Measurements from ENCODE around the gene SERAC1.
A peak's percentile ranks its signal among the peaks of the same experiment; 100 is the strongest.

Gene SERAC1

DNA sequence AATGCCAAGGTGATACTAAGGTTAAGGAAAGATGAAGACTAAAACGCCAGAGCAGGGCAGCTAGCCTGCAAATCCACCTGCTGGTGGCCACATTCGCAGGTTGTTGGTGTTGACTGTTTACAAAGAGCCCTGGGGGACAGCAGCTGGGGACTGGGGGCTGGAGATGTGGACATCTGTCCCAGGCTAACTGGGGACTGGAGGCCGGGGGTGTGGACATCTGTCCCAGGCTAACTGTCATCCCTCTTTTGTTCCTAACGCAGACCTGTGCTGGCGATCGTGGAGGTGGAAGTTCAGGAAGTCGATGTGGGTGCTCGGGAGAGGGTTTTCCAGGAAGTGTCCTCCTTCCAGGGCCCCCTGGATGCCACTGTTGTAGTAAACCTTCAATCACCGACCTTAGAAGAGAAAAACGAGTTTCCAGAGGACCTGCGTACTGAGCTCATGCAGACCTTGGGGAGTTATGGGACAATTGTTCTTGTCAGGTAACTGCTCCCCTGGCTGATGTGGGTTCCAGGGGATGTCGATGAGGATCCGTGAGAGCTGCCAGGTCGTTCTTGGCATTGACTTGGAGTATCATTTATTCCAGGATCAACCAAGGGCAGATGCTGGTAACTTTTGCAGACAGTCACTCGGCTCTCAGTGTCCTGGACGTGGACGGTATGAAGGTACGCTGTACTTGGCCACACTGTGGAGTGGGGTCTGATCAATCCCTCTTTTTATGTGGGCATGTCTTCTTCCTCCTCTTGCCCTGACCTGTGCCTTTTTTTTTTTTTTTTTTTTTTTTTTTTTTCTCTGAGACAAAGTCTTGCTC is 87.0 kb downstream of the SERAC1 start:
- no peak for DNase-seq (ENCODE audit: low read depth in 4 of 4, low spot score in 1 of 4)

DNA sequence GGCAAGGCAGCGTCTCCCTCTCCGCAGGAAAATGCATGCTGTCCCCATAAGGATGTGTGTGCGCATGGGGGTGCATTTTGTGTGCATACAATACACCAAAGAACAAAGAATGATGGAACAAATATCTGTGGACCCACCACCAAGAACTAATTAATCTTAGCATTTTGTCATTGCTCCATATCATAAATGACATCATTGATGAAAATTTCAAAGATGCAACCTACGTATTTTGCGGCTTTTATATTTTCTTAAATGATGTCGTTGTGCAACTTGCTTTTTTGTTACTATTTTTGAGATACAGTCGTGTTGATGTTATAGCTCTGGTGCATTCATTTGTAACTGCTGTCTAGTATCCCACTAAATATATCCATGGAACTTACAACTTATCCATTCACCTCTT is 89.7 kb downstream of the SERAC1 start:
- DNase-seq (ENCODE audit: low read depth in 4 of 4, low spot score in 1 of 4): no peak

DNA sequence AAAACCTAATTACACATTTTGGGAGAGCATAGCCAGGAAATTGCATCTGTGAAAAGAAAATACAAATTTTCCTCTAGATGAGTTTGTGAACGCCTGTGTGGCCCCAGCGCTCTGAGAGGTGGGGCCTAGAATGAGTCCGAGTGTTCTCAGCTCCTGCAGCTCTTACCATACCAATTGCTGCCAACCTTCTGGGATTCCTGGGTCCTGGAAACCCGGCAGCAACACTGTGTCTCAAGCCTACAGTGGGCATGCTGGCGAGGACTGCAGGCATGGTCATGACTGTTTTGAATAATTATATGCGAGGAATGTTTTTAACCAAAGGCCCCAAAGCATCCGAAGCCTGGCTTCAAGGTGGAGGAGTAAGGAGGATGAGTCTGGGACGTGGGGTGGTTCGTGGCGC is 90.4 kb downstream of the SERAC1 start:
- DNase-seq (ENCODE audit: low read depth in 4 of 4, low spot score in 1 of 4): no peak

DNA sequence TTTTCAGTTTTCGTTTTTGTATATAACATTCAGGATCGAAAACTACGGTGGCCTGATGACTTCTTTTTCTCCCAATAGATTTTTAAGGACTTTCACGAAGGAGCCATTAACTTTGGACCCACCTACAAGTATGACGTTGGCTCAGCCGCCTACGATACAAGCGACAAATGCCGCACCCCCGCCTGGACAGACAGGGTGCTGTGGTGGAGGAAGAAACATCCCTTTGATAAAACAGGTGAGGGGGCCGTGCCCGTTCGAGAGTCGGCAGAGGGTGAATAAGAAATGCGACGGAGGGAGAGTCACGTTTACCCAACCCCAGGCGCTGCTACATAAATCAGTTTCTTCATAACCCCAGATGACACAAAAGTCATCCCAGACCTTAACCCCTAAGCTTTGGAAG is 91.5 kb downstream of the SERAC1 start:
- DNase-seq (ENCODE audit: low read depth in 4 of 4, low spot score in 1 of 4): no peak

DNA sequence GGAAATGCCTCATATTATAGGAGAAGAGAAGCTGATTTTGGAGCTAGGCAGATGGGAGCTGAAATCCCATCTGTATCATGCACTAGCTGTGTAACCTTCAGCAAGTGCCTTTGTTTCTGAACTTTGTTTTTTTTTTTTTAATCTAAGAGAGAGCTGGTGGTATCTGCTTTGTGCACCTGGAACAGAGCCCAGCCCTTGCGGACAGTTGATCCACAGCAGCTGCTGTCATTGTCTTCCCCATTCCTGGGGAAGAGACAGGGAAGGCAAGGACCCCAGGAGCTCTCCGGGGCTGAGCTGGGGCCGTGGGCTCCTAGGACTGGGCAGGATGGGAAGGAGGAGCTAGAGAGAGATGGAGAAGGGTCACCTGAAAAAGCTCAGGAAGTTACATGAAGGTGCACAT is 94.3 kb downstream of the SERAC1 start:
- DNase-seq (ENCODE audit: low read depth in 4 of 4, low spot score in 1 of 4): no peak

DNA sequence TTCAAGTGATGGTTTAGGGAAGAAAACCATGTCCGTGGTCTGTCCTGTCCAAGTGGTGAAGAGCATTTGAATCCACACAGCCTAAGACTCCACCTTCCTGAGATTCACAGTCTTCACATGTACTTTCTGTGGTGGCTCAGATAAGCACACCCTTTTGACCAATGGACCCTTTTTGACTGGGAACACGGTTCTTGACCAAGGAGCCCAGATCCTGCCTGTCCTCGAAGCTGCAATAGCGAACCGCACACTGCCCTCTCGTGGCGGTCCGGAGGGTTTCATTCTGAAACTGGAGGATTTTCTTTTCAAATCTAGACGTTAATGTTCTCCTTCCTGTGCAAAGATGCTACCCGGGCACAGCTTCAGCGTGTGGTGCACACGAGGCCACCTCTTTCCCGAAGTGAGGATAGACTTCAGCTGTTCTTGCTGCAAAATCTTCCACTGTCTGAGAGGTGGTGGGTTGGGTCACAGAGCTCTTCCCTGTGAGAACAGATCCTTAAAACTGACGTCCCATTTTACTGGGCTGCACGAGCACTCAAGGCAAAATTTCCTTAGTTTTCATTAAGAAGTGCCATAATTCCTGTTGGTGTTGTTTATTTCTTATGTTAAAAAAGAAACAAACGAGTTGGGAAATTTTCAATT is 95.9 kb downstream of the SERAC1 start:
- DNase-seq (ENCODE audit: low read depth in 4 of 4, low spot score in 1 of 4): peak; percentile 48 to 56 (median 50)

DNA sequence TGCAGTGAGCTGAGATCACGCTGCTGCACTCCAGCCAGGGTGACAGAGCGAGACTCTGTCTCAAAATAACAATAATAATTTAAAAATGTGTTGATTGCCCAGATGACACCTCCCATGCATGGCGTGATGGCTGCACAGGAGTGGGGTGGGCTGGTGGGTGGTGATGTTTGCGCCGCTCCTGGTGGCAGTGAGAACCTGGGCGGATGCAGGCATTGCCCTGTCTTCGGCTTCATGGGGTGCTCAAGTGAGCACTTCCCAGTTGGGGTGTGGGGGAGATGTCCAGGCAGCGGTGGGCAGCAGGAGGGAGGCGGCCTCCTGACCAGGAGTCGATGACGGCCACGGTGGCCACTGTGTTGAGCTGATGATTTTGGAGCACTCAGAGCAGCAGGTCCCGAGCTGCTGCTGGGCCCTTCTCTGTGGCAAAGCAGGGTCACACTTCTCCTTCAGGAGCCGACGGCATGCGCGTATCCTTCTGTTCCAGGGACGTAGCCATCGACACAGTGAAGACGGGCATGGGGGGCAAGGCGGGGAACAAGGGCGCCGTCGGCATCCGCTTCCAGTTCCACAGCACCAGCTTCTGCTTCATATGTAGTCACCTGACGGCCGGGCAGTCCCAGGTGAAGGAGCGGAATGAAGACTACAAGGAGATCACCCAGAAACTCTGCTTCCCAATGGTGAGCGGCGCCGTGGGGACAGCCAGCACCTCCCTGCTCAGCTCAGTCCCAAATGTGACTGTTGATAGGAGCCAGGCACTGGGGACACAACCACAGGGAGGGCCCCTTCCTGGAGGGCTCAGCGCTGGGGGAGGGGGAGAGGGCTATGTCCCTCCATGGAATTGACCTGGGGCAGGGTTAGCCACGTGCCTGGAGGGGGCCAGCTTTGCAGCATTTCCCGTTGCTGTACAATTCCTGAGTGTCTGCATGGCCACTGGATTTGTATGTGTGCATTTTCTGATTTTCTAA is 96.7 kb downstream of the SERAC1 start:
- DNase-seq (ENCODE audit: low read depth in 4 of 4, low spot score in 1 of 4): no peak

DNA sequence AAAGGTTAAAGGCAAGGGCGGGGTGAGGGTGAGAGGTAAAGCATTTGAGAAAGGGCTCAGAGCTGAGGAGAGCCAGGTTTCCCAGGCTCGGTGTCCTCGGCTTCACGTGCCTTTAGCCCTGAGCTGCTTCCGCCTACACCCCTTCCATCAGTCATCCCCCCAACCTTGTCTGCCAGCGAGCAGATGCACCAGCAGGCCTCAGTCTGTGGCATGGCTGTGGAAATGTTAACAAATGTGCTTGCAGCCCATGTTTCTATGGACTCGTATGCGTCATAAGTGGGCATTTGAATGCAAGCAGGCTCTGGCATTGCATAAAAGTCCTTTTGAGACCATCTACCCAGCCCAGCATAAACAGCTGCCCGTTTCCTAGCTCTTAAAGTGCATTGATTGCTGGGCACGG is 97.5 kb downstream of the SERAC1 start:
- no peak for DNase-seq (ENCODE audit: low read depth in 4 of 4, low spot score in 1 of 4)

DNA sequence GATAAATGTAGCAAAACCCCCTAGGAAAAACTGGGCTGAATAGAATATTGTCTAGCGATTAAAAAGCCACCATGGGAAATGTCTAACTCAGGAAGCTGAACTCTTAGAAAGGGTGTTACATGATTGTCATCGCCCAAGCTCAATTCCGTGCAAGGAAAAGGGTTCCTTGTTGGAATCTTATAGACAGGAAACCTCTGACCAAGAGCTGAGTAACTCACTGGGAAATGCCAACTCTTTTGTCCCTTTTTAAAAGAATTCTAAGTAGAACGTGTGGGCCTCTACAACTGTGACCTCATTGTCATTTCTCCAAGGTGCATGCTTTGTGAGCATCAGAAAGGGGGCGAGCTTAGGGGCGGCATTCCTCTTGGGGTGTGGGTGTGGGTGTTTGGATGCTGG is 98.3 kb downstream of the SERAC1 start:
- no peak for DNase-seq (ENCODE audit: low read depth in 4 of 4, low spot score in 1 of 4)

DNA sequence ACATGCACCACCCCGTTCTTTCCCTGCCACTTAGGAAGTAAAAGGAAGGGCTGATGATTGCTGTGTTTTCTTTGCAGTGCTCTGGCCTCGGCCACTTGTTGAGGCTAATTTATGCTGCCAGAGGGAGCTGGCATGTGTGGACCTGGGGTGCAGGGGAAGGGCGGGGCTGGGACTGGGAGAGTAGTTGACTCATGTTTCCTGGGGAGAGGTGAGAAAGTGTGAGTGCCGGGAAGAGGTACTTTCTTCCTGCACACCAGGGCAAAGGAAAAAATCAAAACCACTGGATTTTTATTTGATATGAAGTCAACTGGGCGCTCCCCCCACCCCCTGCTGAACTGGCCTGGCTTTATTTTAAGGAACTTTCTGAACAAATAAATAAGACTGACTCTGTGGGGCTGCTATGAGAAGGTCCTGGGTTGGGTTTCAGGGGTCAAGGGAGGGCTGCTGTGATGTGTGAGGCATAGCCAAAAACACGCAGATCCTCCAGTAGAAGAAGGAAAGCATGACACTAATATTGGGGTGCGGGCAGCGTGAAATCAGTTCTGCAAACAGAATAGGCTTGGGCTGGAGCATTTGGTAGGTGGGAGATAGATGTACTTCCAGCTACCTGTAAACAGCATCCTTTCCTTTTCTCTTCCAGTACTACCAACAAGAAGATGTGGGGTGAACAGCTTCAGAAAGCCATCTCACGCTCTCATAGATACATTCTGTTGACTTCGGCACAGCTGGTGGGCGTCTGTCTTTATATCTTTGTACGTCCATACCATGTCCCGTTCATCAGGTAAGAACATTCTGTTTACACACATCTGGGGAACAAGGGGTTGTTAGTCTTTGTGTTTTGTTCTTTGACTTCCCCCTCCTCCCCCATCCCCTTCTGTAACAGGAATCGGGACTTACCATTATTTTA is 98.9 kb downstream of the SERAC1 start:
- no peak for DNase-seq (ENCODE audit: low read depth in 4 of 4, low spot score in 1 of 4)

DNA sequence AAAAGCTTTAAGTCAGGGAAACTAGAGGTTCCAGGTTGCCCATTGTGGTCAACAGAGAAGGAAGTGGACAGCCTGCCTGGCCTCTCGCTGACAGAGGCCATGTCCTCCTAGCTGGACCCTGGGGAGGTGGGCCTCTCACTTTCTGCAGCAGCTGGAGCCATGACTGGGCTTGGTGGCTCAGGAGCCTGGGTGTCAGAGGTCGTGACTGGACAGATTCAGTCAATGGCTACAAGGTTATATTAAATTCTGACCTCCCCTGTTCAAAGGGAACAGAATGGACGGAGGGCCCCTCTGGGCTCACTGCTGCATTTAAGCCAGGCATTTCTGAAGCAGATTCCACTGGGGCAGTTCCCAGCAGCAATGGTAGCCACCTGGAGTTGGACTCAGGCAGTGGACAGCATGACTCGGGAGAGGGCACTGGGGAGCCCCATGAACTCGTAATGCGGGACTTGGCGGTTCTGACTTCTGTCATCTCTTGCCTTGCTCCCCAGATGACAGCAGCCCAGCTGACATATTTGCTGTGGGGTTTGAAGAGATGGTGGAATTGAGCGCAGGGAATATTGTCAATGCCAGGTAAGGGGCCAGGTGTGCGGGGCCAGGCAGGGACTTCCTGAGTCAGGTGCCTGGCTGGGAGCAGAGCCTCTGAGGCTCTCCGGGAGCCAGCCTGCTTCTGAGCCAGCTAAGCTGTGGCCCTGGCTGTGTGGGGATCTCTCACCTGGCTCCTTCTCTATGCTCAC is 99.7 kb downstream of the SERAC1 start:
- DNase-seq (ENCODE audit: low read depth in 4 of 4, low spot score in 1 of 4): no peak

DNA sequence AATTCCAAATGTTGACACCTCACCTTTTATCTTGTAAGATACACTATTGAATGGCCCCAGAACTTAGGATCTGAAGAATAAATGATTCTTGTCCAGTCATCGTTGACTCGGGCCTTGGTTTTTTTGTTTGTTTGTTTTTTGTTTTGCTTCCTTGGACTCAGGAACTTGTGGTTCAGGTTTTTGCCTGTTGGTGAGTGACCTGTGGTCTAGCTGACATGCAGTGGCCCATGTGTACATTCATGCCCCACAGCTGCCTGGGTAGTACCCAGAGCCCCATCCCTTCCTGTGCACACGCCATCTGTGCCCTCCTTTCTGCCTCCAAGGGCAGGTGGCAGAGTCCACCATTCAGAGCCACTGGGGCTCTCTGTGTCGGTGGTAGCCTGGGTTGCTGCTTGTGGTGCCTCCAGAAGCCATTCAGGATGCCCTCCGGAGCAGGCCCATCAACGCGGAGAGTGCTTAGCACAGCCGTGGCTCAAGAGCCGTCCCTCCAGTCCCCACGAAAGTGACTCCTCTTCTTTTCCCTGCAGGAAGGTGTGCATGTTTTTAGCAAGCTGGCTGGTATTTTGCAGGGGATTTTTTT is 100.5 kb downstream of the SERAC1 start:
- no peak for DNase-seq (ENCODE audit: low read depth in 4 of 4, low spot score in 1 of 4)

DNA sequence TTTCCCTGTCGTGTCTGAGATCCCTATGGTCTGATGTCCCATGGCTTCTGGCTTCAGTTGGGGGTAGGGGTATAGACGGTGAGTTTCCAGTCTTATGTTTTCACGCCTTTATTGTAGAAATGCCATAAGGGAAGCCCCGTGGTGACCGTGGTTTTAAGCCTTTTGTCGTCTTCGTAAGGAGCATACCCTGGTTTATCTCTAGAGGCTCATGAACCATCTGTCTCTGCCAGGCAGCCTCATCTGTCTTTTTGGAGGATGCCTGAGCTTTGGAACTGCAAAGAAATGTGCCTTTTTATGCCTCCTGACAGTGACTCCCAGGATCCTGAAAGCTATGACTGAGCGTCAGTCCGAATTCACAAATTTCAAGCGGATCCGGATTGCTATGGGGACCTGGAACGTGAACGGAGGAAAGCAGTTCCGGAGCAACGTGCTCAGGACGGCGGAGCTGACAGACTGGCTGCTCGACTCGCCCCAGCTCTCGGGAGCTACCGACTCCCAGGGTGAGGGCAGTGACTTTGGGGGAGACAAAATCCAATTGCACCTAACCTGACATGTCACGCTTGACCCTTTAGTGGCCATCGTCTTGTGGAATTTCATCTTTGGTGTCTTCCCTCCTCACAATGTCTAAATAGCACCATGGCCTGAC is 101.8 kb downstream of the SERAC1 start:
- no peak for DNase-seq (ENCODE audit: low read depth in 4 of 4, low spot score in 1 of 4)

DNA sequence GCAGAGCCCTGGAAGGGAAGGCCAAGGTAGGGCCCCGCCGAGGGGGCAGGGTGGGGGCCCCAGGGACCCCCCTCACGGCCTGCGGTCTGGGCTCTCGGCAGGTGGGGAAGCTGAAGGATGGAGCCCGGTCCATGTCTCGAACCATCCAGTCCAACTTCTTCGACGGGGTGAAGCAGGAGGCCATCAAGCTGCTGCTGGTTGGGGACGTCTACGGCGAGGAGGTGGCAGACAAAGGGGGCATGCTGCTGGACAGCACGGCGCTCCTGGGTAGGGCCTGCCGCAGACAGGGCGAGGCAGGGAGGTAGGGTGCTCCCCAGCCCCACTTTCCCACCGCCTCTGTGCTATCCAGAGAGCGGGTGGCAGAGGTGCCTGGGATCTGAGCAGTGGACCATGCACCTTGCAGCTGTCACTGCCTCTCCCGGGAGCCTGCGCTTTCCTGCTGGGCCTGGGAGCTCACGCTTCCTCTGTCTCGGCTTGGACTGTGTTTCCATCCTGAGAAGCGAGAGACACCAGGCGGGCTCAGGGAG is 103.3 kb downstream of the SERAC1 start:
- DNase-seq (ENCODE audit: low read depth in 4 of 4, low spot score in 1 of 4): no peak

DNA sequence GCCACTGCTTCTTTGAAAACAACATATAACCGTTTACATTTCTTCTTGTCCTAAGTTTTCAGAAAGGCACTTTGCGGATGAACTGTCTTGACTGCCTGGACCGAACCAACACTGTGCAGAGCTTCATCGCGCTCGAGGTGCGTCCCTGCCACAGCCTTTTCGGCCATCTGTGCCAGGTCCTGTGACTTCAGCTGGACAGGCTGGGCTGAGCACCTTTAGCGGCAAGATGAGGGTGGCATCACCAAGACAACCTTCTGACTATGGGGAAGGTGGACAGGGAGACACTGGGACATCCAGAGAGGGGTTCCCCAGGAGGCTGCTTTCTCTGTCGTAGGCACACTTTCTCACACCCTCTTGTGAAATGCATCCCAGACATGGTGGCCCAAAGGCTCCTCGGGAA is 104.3 kb downstream of the SERAC1 start:
- no peak for DNase-seq (ENCODE audit: low read depth in 4 of 4, low spot score in 1 of 4)

DNA sequence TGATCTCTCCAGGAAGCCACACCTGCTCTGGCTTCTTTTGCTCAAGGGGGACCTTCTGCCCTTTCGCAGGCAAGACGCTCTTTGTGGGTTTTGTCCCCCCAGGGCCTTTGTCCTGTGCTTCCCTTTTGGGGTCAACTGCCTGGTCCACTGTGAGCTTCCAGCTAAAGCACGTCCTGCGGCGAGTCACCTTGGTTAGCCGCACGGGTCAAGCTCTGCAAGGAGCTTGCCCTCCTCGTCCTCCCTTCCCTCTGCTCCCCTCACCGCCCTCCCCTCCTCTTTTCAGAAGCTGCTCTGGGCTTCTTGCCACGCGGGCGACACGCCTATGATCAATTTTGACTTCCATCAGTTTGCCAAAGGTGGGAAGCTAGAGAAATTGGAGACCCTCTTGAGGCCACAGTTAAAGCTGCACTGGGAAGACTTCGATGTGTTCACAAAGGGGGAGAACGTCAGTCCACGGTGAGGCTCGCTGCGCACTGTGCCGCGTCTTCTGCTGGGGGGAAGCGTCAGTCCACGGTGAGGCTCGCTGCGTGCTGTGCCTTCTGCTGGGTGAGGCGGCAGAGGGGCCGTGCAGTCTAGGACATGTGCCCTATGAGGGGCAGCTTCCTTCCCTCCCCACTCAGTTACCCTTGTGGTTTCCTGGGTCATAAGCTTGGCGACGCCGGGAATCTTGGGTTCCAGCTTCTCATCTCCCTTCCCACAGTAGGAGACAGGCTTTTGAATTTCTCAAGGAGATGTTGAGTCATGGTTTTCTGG is 106.2 kb downstream of the SERAC1 start:
- DNase-seq (ENCODE audit: low read depth in 4 of 4, low spot score in 1 of 4): no peak

DNA sequence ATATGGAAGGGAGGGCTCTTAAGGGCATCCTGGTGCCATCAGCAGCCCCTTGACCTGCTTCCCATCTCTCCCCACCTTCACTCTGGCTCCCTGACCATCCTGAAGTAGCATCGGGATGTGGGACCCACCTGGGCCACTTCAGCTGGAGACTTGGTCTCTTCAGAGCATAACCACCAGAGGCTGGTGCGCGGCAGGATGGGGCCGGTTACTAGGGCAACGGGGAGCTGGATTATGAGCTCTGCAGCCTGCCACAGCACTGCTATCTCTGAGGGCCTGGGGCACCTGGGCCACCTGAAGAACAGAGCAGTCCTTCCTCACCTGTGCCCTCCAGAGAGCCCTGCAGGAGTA is 106.7 kb downstream of the SERAC1 start:
- DNase-seq (ENCODE audit: low read depth in 4 of 4, low spot score in 1 of 4): no peak

Measured in stimulated activated CD4-positive, alpha-beta T cell treated with anti-CD3 and anti-CD28 coated beads, Interleukin-1b, Interleukin-23, amount 100 ng/mL, for 24 hours (primary cell).